ENCODE results near the gene POLL. TPM values are rescaled to one million over a fixed set of nuclear protein-coding genes. Genes with fewer than 3 reads are reported as not detected.

The POLL gene
- total and polyA plus RNA-seq, 8 donors: 18.2 to 81.1 (median 30.6) TPM

DNA sequence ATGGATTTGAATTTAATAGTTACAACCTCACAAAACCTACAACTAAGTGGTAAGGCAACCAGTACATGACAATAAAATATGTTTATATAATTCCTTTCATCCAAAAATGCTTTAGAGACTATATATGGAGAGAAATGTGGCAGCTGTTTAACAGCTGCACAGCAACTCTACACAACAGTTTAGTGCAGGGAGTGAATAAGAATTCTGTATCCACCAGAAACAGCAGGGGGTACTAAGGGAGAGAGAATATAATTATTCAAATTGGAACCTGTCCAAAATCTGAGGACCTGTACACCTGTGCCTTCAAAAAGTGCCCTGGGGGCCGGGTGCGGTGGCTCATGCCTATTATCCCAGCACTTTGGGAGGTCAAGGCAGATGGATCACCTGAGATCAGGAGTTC lies 49.6 kb downstream of the POLL start:
- FAIRE-seq (no peak), DNase-seq (no peak), ATAC-seq (no peak)
- peaks cover 0 to 8% (median 0%) of the 10 kb centered on the region in 3 donors for H3K36me3 ChIP-seq
- no peaks in the 10 kb centered on the region for H3K4me1 ChIP-seq
- TF ChIP-seq, protein P1, sequence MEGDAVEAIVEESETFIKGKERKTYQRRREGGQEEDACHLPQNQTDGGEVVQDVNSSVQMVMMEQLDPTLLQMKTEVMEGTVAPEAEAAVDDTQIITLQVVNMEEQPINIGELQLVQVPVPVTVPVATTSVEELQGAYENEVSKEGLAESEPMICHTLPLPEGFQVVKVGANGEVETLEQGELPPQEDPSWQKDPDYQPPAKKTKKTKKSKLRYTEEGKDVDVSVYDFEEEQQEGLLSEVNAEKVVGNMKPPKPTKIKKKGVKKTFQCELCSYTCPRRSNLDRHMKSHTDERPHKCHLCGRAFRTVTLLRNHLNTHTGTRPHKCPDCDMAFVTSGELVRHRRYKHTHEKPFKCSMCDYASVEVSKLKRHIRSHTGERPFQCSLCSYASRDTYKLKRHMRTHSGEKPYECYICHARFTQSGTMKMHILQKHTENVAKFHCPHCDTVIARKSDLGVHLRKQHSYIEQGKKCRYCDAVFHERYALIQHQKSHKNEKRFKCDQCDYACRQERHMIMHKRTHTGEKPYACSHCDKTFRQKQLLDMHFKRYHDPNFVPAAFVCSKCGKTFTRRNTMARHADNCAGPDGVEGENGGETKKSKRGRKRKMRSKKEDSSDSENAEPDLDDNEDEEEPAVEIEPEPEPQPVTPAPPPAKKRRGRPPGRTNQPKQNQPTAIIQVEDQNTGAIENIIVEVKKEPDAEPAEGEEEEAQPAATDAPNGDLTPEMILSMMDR (IDR thresholded peaks at IDR 0.05): no peak
- H3K9me3 ChIP-seq: no peaks in the 10 kb centered on the region
- intact Hi-C loops (cut with DNase I): no loop called here
- no peak overlapping the region for H3K4me3 ChIP-seq
- H3K27me3 ChIP-seq: no peaks in the 10 kb centered on the region
- WGBS, 2 donors: 87 to 93% methylated on average over 2 of the region's 2 CpGs
- no peak overlapping the region for H3K27ac ChIP-seq

DNA sequence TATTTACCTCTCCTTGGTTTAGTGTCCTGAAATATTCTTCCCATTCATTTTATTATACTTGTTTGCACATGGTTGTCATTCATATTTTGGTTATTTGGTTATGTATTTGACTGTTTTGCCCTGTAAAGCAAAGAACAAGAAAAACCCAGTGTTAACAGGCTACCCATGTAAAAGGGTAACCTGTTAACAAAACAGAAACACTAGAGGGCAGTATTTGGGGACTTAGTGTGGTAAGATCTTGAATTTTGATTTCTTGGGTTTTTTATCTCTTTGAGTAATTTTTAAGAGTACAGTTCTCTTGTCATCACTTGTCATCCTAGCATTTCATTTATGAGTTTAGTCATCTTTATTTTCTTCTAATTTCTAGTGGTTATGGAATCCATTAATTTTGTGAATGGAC lies 51.3 kb downstream of the POLL start:
- TF ChIP-seq, protein P1 (IDR thresholded peaks at IDR 0.05): peak in 2 of 4 donors; percentile 27 to 39
- intact Hi-C loops (cut with DNase I): no loop called here

DNA sequence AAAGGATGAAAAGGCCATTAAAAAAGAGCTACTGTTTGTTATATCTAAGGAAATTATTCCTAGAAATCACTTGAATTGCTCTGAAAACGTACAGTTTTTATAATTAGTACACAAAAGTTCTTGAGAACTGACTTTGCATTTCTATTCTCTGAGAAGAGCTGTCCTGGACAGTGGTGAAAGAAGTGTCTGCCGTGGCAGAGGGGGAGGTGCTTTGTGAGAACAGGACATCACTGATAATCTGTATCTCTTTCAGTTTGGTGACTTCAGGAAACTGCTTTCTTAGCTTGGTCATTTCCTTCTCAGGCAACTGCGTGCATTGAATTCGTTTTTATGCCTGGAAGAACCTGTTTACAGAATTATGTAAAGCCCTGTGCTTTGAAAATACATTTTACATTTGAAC lies 52.1 kb downstream of the POLL start:
- FAIRE-seq (no peak), ATAC-seq (no peak), DNase-seq (no peak)
- Histone ChIP-seq H3K4me3 (no peak overlapping the region), H3K27me3 (no peaks in the 10 kb centered on the region), H3K36me3 (peaks cover 0 to 14% (median 0%) of the 10 kb centered on the region in 3 donors), H3K4me1 (no peaks in the 10 kb centered on the region), H3K27ac (no peak overlapping the region), H3K9me3 (no peaks in the 10 kb centered on the region)
- WGBS, 2 donors: 69 to 81% methylated on average over 4 of the region's 4 CpGs
- TF ChIP-seq, protein P1 (IDR thresholded peaks at IDR 0.05): no peak
- intact Hi-C loops (cut with DNase I): no loop called here

More for the DNA sequence above, 51.3 kb downstream of the POLL start:
- no peaks in the 10 kb centered on the region for H3K4me1 ChIP-seq
- no peak overlapping the region for H3K4me3 ChIP-seq
- no peak overlapping the region for H3K27ac ChIP-seq
- H3K9me3 ChIP-seq: no peaks in the 10 kb centered on the region
- FAIRE-seq (no peak), ATAC-seq (peak in 1 of 4 donors; percentile 39), DNase-seq (no peak)
- no peaks in the 10 kb centered on the region for H3K27me3 ChIP-seq
- peaks cover 0 to 14% (median 0%) of the 10 kb centered on the region in 3 donors for H3K36me3 ChIP-seq

DNA sequence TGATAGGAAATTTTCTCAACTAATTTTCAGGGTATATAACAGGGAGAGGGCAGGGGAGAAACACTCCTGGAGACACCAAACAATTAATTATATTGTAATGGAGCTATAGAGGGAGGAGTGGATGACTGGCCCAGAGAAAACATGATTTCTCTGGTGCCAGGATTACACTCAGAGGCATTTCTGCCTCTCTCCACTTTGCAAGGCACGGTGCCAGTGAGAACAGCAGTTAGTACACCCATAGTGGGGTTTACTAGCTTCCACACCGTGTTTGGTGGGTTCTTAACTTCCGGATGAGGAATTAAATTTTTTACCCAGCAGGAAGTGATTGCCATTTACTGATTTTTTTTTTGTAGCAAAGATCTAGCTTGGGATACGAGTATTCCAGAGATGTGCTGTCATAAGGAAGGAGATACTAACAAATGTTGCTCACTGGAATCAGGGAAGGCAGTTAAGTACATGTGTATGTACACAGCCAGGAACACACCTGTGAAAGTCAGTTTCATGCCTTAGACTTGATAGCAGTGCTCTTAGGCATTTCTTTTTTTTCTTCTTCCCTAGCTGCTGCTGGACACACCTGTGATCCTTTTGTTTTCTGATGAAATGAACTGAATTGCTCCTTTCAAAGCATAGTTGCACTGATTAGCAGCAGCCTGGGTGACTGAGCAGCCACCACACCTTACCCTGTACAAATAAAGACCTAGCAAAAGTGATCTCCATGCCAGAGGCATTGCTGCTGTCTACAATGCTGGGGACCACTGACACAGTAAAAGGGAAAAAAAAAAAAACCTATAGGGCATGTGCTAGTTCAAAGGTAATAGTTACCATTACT lies 58.1 kb downstream of the POLL start:
- no peak for DNase-seq
- Histone ChIP-seq H3K4me1 (no peaks in the 10 kb centered on the region), H3K27ac (no peak overlapping the region), H3K9me3 (no peaks in the 10 kb centered on the region), H3K27me3 (no peaks in the 10 kb centered on the region), H3K36me3 (peaks cover 0 to 6% (median 0%) of the 10 kb centered on the region in 3 donors), H3K4me3 (no peak overlapping the region)
- WGBS, 2 donors: 83 to 85% methylated on average over 4 of the region's 4 CpGs
- TF ChIP-seq, protein P1 (IDR thresholded peaks at IDR 0.05): no peak
- intact Hi-C loops (cut with DNase I): no loop called here
- no peak for ATAC-seq
- FAIRE-seq: no peak

DNA sequence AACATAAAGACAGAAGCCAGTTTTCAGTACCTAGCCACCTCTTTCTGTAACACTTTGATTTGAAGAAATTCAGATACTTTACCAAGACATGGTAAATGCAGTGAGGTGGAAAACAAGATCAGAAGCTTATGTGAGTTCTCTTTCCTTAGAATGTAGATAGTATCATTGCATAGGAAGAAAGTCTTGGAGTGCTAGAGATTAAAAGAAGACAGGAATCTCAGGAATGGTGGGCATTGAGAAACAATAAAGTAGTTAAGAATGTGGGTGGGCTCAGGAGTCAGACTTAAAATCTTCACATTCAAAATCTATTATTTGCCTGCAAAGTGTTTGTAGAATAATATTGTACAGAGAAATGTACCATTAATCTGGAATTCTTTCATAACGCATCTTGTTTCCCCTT lies 58.9 kb downstream of the POLL start:
- Histone ChIP-seq H3K4me3 (no peak overlapping the region), H3K27ac (no peak overlapping the region), H3K4me1 (no peaks in the 10 kb centered on the region), H3K9me3 (no peaks in the 10 kb centered on the region), H3K27me3 (no peaks in the 10 kb centered on the region), H3K36me3 (peaks cover 0 to 6% (median 0%) of the 10 kb centered on the region in 3 donors)
- TF ChIP-seq, protein P1 (IDR thresholded peaks at IDR 0.05): no peak
- FAIRE-seq (no peak), DNase-seq (no peak), ATAC-seq (no peak)
- intact Hi-C loops (cut with DNase I): no loop called here
- WGBS, 2 donors: 89 to 94% methylated on average over 1 of the region's 1 CpG

All from pancreas (tissue), 10 donors.